Adrenal gland (tissue), 12 donors: ENCODE measurements around the gene S1PR4. TPM values are rescaled to one million over a fixed set of nuclear protein-coding genes. Genes with fewer than 3 reads are reported as not detected.

Source experiments
- DNase-seq, 7 donors: peaks; one replicate each; pipeline ENCODE4 v3.0.0-alpha.2; 2019 to 2020
- H3K27ac ChIP-seq, 5 donors: fragments of 200-600 bp; sonication (generic) in 4 of 5; 1 replicate in 3 of 5; 2 replicates in 2 of 5; pipeline versions ENCODE4 v1.5.1 to v1.8.0; 2016 to 2020; ENCODE audit warnings: mild to moderate bottlenecking in 1 of 5
- H3K27me3 ChIP-seq: fragments of 200-600 bp; 2 replicates; pipeline ENCODE4 v1.8.0; 2021
- H3K36me3 ChIP-seq, 2 donors: fragments of 200-600 bp; replicated peaks in 1 of 2; 1 replicate in 1 of 2; 2 replicates in 1 of 2; pipeline versions ENCODE4 v1.5.1 to v1.8.0; 2018 to 2022
- H3K4me1 ChIP-seq, 2 donors: fragments of 200-600 bp; replicated peaks in 1 of 2; 1 replicate in 1 of 2; 2 replicates in 1 of 2; pipeline versions ENCODE4 v1.5.1 to v1.8.0; 2018 to 2021
- H3K4me3 ChIP-seq, 4 donors: fragments of 200-600 bp; sonication (generic) in 3 of 4; one replicate each; pipeline ENCODE4 v1.5.1; 2016 to 2018
- H3K9me3 ChIP-seq, 3 donors: fragments of 200-600 bp; sonication (generic) in 1 of 3; replicated peaks in 1 of 3; 1 replicate in 2 of 3; 2 replicates in 1 of 3; pipeline versions ENCODE4 v1.5.1 to v1.8.0; 2016 to 2021
- POLR2A ChIP-seq, 2 donors: fragments of 450-650 bp; IDR thresholded peaks; one replicate each; pipeline ENCODE4 v1.6.1; 2017; ENCODE audit warnings: antibody characterized with exemption in 2 of 2, mild to moderate bottlenecking in 2 of 2, moderate library complexity in 1 of 2
- WGBS, 4 donors: extraction: QIAGEN DNeasy Blood & Tissue Kit in 2 of 4; methylation state at CpG; one replicate each; pipeline versions ENCODE4 v1.1.5 to v1.1.7; 2013 to 2017; 5-methylcytosine and 5-hydroxymethylcytosine counted together
- intact Hi-C, 2 donors: fragments of 100-400 bp; cut with DNase I; formaldehyde crosslinking; loops; one replicate each; pipeline versions ENCODE4 v1.14.1 to v1.15.0; 2022 to 2023
- polyA plus RNA-seq, 3 donors: library from polyadenylated mRNA; stranded (reverse); fragments of 200-250 nt in 2 of 3; fragments of 350-450 nt in 1 of 3; fragmentation: Illumina TruSeq in 1 of 3; extraction: RNeasy Lipid Tissue Mini Kit (QIAGEN cat#74804) in 1 of 3; gene quantifications; one replicate each; pipeline ENCODE4 v1.2.3, GENCODE V29; 2013 to 2014
- total RNA-seq, 9 donors: library from RNA; depleted of rRNA in 4 of 9; stranded (reverse); fragments of >200 nt in 4 of 9; fragments of 120-200 nt in 1 of 9; fragmentation: NEBNext Ultra II Directional in 1 of 9; extraction: Animal tissue kit (Norgen Biotek cat#: 25700) in 1 of 9; gene quantifications; one replicate each; pipeline versions ENCODE4 v1.1.0 to v1.2.4, GENCODE V29; 2013 to 2023
- TF ChIP-seq, protein P1 (sequence below), 6 experiments: fragments of 450-650 bp in 4 of 6; fragments of 200-600 bp in 2 of 6; sonication (generic) in 1 of 6; IDR thresholded peaks; 1 replicate in 5 of 6; 2 replicates in 1 of 6; pipeline versions ENCODE4 v1.5.1 to v1.8.0; 2016 to 2021; ENCODE audit warnings: antibody characterized with exemption in 6 of 6, mild to moderate bottlenecking in 2 of 6, moderate library complexity in 1 of 6
- donor health status: healthy with polysubstance abuse.
- donor health status: Bipolar disorder and iron deficiency.
- donor health status: DM: yes; HTN: yes; CAD: no.
- donor health status: DM: no; HTN: no; CAD: no.
- donor health status: DM: no; HTN: no; CAD: no.
- donor health status: DM: yes; HTN: yes; CAD: no.

S1PR4 gene
- total and polyA plus RNA-seq, 12 donors = 0.78 to 5.5 (median 2.2) TPM; not detected in 1

DNA sequence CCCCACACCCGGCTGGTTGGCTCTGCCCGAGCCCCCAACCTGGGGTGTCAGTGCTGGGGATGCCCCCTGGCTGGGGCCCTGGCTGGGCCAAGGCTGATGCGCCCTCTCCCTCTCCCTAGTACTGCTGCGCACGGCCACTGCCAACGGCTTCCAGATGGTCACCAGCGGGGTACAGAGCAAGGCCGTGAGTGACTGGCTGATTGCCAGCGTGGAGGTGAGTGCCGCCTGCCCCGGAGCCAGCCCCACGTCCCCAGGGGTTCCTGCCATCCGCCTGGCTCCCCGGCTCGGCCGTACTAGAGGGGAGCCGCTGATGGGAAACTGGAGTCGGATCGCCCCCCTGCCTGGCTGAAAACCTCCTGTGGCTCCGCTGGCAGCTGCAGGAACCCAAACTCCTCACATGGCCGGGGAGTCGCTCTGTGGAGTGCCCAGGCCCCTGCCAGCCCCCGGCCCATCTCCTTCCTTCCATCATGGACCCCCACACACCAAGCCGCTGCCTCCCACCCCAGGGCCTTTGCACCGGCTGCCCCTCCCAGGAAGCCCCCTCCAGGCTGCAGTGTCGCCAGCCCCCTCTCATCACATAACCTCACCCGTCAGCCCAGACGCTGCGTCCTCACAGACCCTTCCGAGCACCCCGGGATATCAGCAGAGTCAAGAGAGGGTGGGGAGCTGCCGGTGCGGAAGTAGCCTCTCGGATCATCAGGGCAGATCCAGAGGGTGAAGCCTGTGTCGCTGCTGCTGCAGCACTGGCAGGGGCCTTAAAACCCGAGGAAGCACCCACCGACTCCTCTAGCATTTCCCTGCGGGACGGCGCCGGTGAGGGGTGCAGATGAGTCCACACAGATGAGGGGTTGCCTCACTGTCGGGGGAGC lies 17.7 kb downstream of the S1PR4 start:
- peaks cover 4 to 5% of the 10 kb centered on the region in 2 donors for H3K4me1 ChIP-seq
- H3K36me3 ChIP-seq = peaks cover 0 to 16% of the 10 kb centered on the region in 2 donors

DNA sequence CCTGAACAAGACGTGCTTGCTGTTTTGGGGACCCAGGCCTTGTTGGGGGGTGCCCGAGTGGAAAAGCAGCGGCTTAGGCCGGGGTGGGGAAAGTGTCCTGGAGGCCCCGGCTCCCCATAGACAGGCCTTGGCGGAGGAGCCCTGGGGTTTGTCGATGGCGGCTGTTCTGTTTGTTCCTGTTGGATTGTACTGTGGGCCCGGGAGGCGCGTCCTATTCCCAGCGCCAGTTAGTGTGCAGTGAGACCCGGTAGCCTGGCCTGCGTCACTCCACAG lies 18.3 kb downstream of the S1PR4 start:
- H3K36me3 ChIP-seq = peaks cover 0 to 16% of the 10 kb centered on the region in 2 donors
- TF ChIP-seq POLR2A (IDR thresholded peaks at IDR 0.05) = no peak
- TF ChIP-seq, protein P1, sequence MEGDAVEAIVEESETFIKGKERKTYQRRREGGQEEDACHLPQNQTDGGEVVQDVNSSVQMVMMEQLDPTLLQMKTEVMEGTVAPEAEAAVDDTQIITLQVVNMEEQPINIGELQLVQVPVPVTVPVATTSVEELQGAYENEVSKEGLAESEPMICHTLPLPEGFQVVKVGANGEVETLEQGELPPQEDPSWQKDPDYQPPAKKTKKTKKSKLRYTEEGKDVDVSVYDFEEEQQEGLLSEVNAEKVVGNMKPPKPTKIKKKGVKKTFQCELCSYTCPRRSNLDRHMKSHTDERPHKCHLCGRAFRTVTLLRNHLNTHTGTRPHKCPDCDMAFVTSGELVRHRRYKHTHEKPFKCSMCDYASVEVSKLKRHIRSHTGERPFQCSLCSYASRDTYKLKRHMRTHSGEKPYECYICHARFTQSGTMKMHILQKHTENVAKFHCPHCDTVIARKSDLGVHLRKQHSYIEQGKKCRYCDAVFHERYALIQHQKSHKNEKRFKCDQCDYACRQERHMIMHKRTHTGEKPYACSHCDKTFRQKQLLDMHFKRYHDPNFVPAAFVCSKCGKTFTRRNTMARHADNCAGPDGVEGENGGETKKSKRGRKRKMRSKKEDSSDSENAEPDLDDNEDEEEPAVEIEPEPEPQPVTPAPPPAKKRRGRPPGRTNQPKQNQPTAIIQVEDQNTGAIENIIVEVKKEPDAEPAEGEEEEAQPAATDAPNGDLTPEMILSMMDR (IDR thresholded peaks at IDR 0.05) = no peak

More for the DNA sequence above, 17.7 kb downstream of the S1PR4 start:
- Histone ChIP-seq H3K27me3 (no peaks in the 10 kb centered on the region), H3K27ac (no peak overlapping the region), H3K9me3 (no peaks in the 10 kb centered on the region), H3K4me3 (no peak overlapping the region)
- intact Hi-C loops = no loop called here
- 83 to 94% (median 85%) methylated on average over 28 to 42 of the region's 42 CpGs for WGBS, 4 donors
- DNase-seq = no peak
- no peak for TF ChIP-seq POLR2A (IDR thresholded peaks at IDR 0.05)
- TF ChIP-seq, protein P1 (IDR thresholded peaks at IDR 0.05) = no peak

DNA sequence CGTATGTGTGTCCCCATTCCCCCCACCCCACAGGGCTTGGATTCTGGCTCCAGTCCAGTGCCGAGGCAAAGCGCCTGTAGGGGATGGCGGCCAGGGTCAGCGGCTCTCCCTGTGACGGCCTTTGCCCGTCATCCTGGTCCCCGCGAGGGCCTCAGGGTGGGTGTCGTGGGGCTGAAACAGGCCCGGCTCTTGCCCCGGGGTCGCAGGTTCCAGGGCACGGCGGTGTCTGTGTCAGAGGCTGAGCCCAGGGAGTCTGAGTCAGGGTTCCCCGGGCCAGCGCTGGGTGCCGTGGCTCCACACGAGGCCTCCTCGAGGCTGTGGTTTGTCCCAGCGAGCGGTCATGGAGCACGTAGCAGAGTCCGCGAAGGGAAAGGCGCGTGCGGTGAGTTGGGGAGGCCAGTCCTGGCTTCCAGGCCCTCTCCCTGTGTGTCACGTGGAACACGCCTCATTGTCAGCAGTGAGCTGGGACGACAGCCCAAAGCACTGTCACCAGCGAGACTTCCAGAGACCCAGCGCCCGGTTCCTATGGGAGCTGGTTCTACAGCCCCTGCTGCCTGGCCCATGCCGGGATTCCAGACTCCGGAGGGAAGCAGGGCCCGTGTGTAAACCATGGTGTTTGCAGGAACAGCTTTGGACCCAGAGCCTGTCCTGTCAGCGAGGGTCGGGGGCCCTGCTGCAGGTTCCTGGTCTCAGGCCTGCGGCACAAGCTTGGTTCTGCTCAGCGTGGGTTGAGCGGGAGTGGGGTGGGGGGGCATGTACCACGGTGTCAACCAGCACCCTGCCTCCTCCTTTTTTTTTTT lies 20.5 kb downstream of the S1PR4 start:
- no peaks in the 10 kb centered on the region for H3K27me3 ChIP-seq
- H3K36me3 ChIP-seq = peaks cover 0 to 15% of the 10 kb centered on the region in 2 donors
- H3K27ac ChIP-seq = no peak overlapping the region
- TF ChIP-seq, protein P1 (IDR thresholded peaks at IDR 0.05) = no peak
- no peak for TF ChIP-seq POLR2A (IDR thresholded peaks at IDR 0.05)
- H3K9me3 ChIP-seq = no peaks in the 10 kb centered on the region
- intact Hi-C loops = no loop called here
- WGBS, 4 donors = 92 to 98% (median 93%) methylated on average over 21 to 43 of the region's 43 CpGs
- DNase-seq = no peak
- H3K4me1 ChIP-seq = no peaks in the 10 kb centered on the region
- no peak overlapping the region for H3K4me3 ChIP-seq

More for the DNA sequence above, 18.3 kb downstream of the S1PR4 start:
- no peaks in the 10 kb centered on the region for H3K4me1 ChIP-seq
- H3K4me3 ChIP-seq = no peak overlapping the region
- intact Hi-C loops = no loop called here
- H3K9me3 ChIP-seq = no peaks in the 10 kb centered on the region
- 92 to 97% (median 94%) methylated on average over 8 to 14 of the region's 14 CpGs for WGBS, 4 donors
- no peak overlapping the region for H3K27ac ChIP-seq
- no peak for DNase-seq
- no peaks in the 10 kb centered on the region for H3K27me3 ChIP-seq

DNA sequence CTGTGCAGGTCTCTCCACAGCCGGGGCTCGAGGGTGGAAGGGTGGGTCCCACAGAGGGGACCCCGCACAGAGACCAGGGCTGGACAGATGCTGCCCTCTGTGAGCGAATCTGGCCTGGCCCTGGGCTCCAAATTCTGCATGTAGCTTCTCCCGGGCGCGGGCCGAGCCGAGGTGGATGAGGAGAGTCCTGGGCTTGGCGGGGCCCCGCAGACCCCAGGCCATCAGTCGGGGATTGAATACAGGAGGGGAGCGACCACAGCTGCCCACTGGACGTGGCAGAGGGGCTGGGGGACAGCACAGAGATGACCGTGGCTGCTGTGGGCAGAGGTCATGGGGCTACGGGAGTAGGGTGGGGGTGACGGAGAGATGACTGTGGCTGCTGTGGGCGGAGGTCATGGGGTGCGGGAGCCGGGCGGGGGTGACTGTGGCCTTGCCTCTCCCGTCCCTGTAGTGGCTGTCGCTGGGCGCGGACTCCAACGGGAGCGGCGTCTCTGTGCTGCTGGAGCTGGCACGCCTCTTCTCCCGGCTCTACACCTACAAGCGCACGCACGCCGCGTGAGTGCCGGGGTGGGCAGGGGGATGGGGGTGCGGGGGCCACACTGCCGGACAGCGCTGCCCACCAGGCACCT lies 22.6 kb downstream of the S1PR4 start:
- intact Hi-C loops = no loop called here
- 91 to 96% (median 93%) methylated on average over 18 to 39 of the region's 39 CpGs for WGBS, 4 donors
- H3K27ac ChIP-seq = no peak overlapping the region
- no peaks in the 10 kb centered on the region for H3K9me3 ChIP-seq
- H3K27me3 ChIP-seq = no peaks in the 10 kb centered on the region
- no peak for DNase-seq
- H3K4me1 ChIP-seq = no peaks in the 10 kb centered on the region
- TF ChIP-seq, protein P1 (IDR thresholded peaks at IDR 0.05) = no peak
- TF ChIP-seq POLR2A (IDR thresholded peaks at IDR 0.05) = no peak
- H3K4me3 ChIP-seq = no peak overlapping the region
- H3K36me3 ChIP-seq = peaks cover 0 to 31% of the 10 kb centered on the region in 2 donors
